ENCODE data around the gene ZNF524.

- TF ChIP-seq CTCF (IDR thresholded peaks at IDR 0.05) (no peak), POLR2A (IDR thresholded peaks at IDR 0.05) (no peak), EP300 (IDR thresholded peaks at IDR 0.05) (no peak)
Measured at GRCh38 chr19:55588738-55589137, 11.3 kb upstream of the ZNF524 start.

Measured in tibial nerve (tissue), 4 donors.